Hepatocyte (in vitro differentiated cells): ENCODE data around the gene NDUFB11. TPM values are rescaled to one million over a fixed set of nuclear protein-coding genes. Genes with fewer than 3 reads are reported as not detected.

ENCODE experiments used
- DNase-seq: peaks from one replicate; pipeline ENCODE4 v3.0.0-alpha.2; 2016; ENCODE audit warnings: low spot score
- H2AFZ ChIP-seq: fragments of 200-600 bp; sonication (generic); 2 replicates; pipeline ENCODE4 v1.6.0; 2016; ENCODE audit warnings: antibody characterized with exemption, mild to moderate bottlenecking
- H3K27ac ChIP-seq: fragments of 200-600 bp; sonication (generic); 2 replicates; pipeline ENCODE4 v1.5.1; 2016; ENCODE audit warnings: mild to moderate bottlenecking
- H3K27me3 ChIP-seq: fragments of 200-600 bp; sonication (generic); 2 replicates; pipeline ENCODE4 v1.6.1; 2016
- H3K36me3 ChIP-seq: fragments of 200-600 bp; sonication (generic); replicated peaks from 2 replicates; pipeline ENCODE4 v1.5.1; 2016; ENCODE audit warnings: low read depth; ENCODE audit not compliant: insufficient read depth
- H3K4me1 ChIP-seq: fragments of 200-600 bp; sonication (generic); 2 replicates; pipeline ENCODE4 v1.5.1; 2016; ENCODE audit warnings: mild to moderate bottlenecking, moderate library complexity; ENCODE audit not compliant: insufficient read depth
- H3K4me2 ChIP-seq: fragments of 200-600 bp; sonication (generic); 2 replicates; pipeline ENCODE4 v1.6.0; 2016
- H3K4me3 ChIP-seq: fragments of 200-600 bp; sonication (generic); 2 replicates; pipeline ENCODE4 v1.5.1; 2016; ENCODE audit warnings: mild to moderate bottlenecking
- H3K79me2 ChIP-seq: fragments of 200-600 bp; sonication (generic); 2 replicates; pipeline ENCODE4 v1.6.0; 2017; ENCODE audit warnings: mild to moderate bottlenecking
- H3K9me2 ChIP-seq: fragments of 200-600 bp; sonication (generic); replicated peaks from 2 replicates; pipeline ENCODE4 v1.6.0; 2017; ENCODE audit warnings: mild to moderate bottlenecking; ENCODE audit not compliant: insufficient read depth
- H3K9me3 ChIP-seq: fragments of 200-600 bp; sonication (generic); 2 replicates; pipeline ENCODE4 v1.5.1; 2016; ENCODE audit warnings: low read depth, mild to moderate bottlenecking
- H4K20me1 ChIP-seq: fragments of 200-600 bp; sonication (generic); 2 replicates; pipeline ENCODE4 v1.6.0; 2016; ENCODE audit warnings: mild to moderate bottlenecking; ENCODE audit not compliant: insufficient read depth, poor library complexity, severe bottlenecking
- CTCF ChIP-seq: fragments of 200-600 bp; sonication (generic); IDR thresholded peaks from 2 replicates; pipeline ENCODE4 v1.5.1; 2016; ENCODE audit warnings: antibody characterized with exemption, mild to moderate bottlenecking; ENCODE audit not compliant: poor library complexity
- EZH2 ChIP-seq: fragments of 200-600 bp; sonication (generic); IDR thresholded peaks from 2 replicates; pipeline ENCODE4 v1.6.1; 2016; ENCODE audit warnings: antibody characterized with exemption, mild to moderate bottlenecking, borderline replicate concordance
- EZH2phosphoT487 ChIP-seq: fragments of 200-600 bp; sonication (generic); IDR thresholded peaks from one replicate; pipeline ENCODE4 v1.6.1; 2018; ENCODE audit warnings: antibody characterized with exemption, mild to moderate bottlenecking, low read depth, moderate library complexity; ENCODE audit not compliant: unreplicated experiment, severe bottlenecking
- WGBS: methylation state at CpG from one replicate; pipeline ENCODE4 v1.1.6; 2016; ENCODE audit warnings: low lambda C conversion rate; ENCODE audit errors: missing lambda C conversion rate; 5-methylcytosine and 5-hydroxymethylcytosine counted together
- polyA plus RNA-seq: library from polyadenylated mRNA; unstranded; fragments of >200 nt; fragmentation: Nextera tagmentation; extraction: Ambion mirVana; gene quantifications from 2 replicates; pipeline ENCODE4 v1.2.1, GENCODE V29; 2016
- total RNA-seq: library from RNA; depleted of rRNA; stranded (reverse); fragments of >200 nt; gene quantifications from 2 replicates; pipeline ENCODE4 v1.2.3, GENCODE V29; 2014

The NDUFB11 gene
- total and polyA plus RNA-seq, 2 experiments from 2014 or later, result 65.4 to 168 TPM

- Histone ChIP-seq H3K4me2 (no peak overlapping the region), H3K9me2 (no peaks in the 10 kb centered on the region), H3K27ac (no peak overlapping the region), H4K20me1 (no peaks in the 10 kb centered on the region), H3K36me3 (no peaks in the 10 kb centered on the region), H3K4me1 (no peaks in the 10 kb centered on the region), H3K9me3 (no peaks in the 10 kb centered on the region), H3K27me3 (no peaks in the 10 kb centered on the region), H2AFZ (no peak overlapping the region), H3K4me3 (no peak overlapping the region), H3K79me2 (no peaks in the 10 kb centered on the region)
- DNase-seq, result no peak
- WGBS, result 83% methylated on average over 2 of the region's 2 CpGs
- TF ChIP-seq EZH2 (no peak), CTCF (no peak), EZH2phosphoT487 (no peak)
These were observed 32.6 kb upstream of the NDUFB11 start for GRCh38 chrX:47177079-47177478.

- Histone ChIP-seq H3K27me3 (no peaks in the 10 kb centered on the region), H3K9me2 (no peaks in the 10 kb centered on the region), H3K27ac (no peak overlapping the region), H3K4me2 (no peak overlapping the region), H3K4me1 (no peaks in the 10 kb centered on the region), H3K9me3 (no peaks in the 10 kb centered on the region), H2AFZ (no peak overlapping the region), H3K36me3 (no peaks in the 10 kb centered on the region), H3K79me2 (no peaks in the 10 kb centered on the region), H4K20me1 (no peaks in the 10 kb centered on the region), H3K4me3 (no peak overlapping the region)
- 93% methylated on average over 19 of the region's 23 CpGs for WGBS
- DNase-seq, result no peak
- TF ChIP-seq EZH2 (no peak), CTCF (no peak), EZH2phosphoT487 (no peak)
These were observed 31.7 kb upstream of the NDUFB11 start for GRCh38 chrX:47176101-47176740.

- Histone ChIP-seq H3K27ac (no peak overlapping the region), H4K20me1 (no peaks in the 10 kb centered on the region), H3K79me2 (no peaks in the 10 kb centered on the region), H3K36me3 (no peaks in the 10 kb centered on the region), H3K4me1 (no peaks in the 10 kb centered on the region), H3K9me3 (no peaks in the 10 kb centered on the region), H3K4me3 (no peak overlapping the region), H2AFZ (no peak overlapping the region), H3K27me3 (no peaks in the 10 kb centered on the region), H3K4me2 (no peak overlapping the region), H3K9me2 (no peaks in the 10 kb centered on the region)
- WGBS, result 91% methylated on average over 11 of the region's 12 CpGs
- DNase-seq, result no peak
- no peak for TF ChIP-seq CTCF
- no peak for TF ChIP-seq EZH2
- no peak for TF ChIP-seq EZH2phosphoT487
These were observed 31.1 kb upstream of the NDUFB11 start for GRCh38 chrX:47175588-47175980.
